HFFc6 (cell line): ENCODE measurements around the gene GAL. TPM values are rescaled to one million over a fixed set of nuclear protein-coding genes. Genes with fewer than 3 reads are reported as not detected.

Experiments
- DNase-seq: peaks from one replicate; pipeline ENCODE4 v3.0.0-alpha.2; 2018
- H3K27ac Mint-ChIP-seq: 2 replicates; pipeline ENCODE4 v1.8.0; 2020; ENCODE audit warnings: mild to moderate bottlenecking, mixed read lengths
- H3K27me3 Mint-ChIP-seq: 2 replicates; pipeline ENCODE4 v1.8.0; 2021; ENCODE audit warnings: mild to moderate bottlenecking, moderate library complexity, mixed read lengths; ENCODE audit not compliant: insufficient read depth
- H3K36me3 Mint-ChIP-seq: 2 replicates; pipeline ENCODE4 v1.8.0; 2021; ENCODE audit warnings: low read depth, mixed read lengths
- H3K4me1 Mint-ChIP-seq: 2 replicates; pipeline ENCODE4 v1.8.0; 2020; ENCODE audit warnings: low read depth, mixed read lengths
- H3K4me3 Mint-ChIP-seq: 2 replicates; pipeline ENCODE4 v1.8.0; 2020; ENCODE audit warnings: mild to moderate bottlenecking, moderate library complexity, mixed read lengths
- H3K9me3 Mint-ChIP-seq: 2 replicates; pipeline ENCODE4 v1.8.0; 2020; ENCODE audit warnings: mild to moderate bottlenecking, mixed read lengths
- total RNA-seq, 6 experiments: library from RNA; stranded (reverse); fragmentation: NEBNext Ultra II Directional; extraction: Animal tissue kit (Norgen Biotek cat#: 25700); gene quantifications; 2 replicates in 1 of 6; 3 replicates in 5 of 6; pipeline ENCODE4 v1.2.3, GENCODE V29; 2021
- TF ChIP-seq, protein P1 (sequence below): fragments of 200-600 bp; sonication (generic); IDR thresholded peaks from 2 replicates; pipeline ENCODE4 v1.5.0; 2021; ENCODE audit warnings: antibody characterized with exemption, mild to moderate bottlenecking

GAL gene
- total RNA-seq, 6 experiments from 2014 or later = 0.60 to 12.9 (median 1.0) TPM

DNA sequence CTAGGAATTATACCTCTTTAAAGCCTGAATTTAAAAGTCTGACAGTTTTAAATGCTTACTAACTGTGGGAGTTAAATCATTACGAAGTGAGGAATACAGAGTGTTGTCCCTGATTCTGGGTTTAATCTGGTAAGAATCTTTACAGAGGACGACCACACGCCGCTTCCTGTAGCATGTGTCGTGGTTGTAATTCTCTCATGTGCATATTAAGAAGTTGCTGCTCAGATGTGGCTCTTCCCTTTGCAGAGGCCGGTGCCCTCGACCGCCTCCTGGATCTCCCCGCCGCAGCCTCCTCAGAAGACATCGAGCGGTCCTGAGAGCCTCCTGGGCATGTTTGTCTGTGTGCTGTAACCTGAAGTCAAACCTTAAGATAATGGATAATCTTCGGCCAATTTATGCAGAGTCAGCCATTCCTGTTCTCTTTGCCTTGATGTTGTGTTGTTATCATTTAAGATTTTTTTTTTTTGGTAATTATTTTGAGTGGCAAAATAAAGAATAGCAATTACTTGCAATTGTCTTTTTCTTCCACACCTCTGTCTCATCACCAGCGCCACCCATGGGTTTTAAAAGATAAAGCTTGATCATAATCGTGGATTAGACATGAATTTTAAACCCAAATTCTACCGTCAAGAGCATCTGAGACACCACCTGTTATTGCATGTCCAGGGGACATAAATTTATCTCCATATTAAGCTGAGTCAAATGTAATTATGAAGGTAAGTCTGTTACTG lies 6.5 kb downstream of the GAL start:
- Mint-ChIP-seq H3K4me3 (no peak overlapping the region), H3K27ac (no peak overlapping the region), H3K9me3 (no peaks in the 10 kb centered on the region), H3K36me3 (no peaks in the 10 kb centered on the region), H3K4me1 (no peaks in the 10 kb centered on the region), H3K27me3 (peaks cover 43% of the 10 kb centered on the region)
- TF ChIP-seq, protein P1, sequence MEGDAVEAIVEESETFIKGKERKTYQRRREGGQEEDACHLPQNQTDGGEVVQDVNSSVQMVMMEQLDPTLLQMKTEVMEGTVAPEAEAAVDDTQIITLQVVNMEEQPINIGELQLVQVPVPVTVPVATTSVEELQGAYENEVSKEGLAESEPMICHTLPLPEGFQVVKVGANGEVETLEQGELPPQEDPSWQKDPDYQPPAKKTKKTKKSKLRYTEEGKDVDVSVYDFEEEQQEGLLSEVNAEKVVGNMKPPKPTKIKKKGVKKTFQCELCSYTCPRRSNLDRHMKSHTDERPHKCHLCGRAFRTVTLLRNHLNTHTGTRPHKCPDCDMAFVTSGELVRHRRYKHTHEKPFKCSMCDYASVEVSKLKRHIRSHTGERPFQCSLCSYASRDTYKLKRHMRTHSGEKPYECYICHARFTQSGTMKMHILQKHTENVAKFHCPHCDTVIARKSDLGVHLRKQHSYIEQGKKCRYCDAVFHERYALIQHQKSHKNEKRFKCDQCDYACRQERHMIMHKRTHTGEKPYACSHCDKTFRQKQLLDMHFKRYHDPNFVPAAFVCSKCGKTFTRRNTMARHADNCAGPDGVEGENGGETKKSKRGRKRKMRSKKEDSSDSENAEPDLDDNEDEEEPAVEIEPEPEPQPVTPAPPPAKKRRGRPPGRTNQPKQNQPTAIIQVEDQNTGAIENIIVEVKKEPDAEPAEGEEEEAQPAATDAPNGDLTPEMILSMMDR = peak; percentile 47
- no peak for DNase-seq

DNA sequence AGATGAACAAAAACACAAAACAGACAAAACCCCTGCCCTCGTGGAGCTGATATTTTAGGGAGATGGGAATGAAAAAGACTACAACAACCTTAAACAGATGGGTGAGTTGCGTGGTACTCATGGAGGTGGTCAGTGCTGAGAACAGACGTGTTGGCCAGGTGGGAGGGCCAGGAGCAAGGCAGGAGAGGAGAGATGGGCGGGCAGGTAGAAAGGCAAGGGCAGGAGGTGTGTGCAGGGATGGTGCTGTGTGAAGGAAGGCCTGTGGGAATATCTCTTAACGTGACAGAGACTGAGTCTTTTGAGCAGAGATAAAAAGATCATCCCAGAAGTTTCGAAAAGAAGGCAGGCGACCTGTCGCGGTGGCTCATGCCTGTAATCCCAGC lies 7.0 kb downstream of the GAL start:
- Mint-ChIP-seq H3K4me3 (no peak overlapping the region), H3K27me3 (peaks cover 40% of the 10 kb centered on the region), H3K36me3 (no peaks in the 10 kb centered on the region), H3K27ac (no peak overlapping the region), H3K9me3 (0 out of 2 replicates have a peak, but pooled peaks cover 1% of the 10 kb centered on the region), H3K4me1 (no peaks in the 10 kb centered on the region)
- DNase-seq = no peak
- TF ChIP-seq, protein P1 = no peak

DNA sequence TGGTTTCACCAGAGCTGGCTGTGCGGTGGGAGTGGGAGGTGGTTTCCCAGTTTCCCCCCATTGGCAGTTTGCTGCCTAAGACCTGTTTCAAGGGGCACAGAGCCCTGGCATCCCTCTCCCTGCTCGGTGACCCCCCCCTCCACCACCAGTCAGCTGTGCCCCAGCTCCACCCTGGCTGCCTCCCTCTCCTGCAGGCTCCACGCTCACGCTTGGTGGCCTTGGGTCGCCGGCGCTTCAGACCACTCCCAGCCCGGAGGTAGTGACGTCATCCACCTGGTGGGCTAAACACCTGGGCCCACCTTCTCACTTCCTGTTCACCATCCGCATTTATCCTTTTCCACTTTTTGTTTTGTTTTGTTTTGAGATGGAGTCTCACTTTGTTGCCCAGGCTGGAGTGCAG lies 7.8 kb downstream of the GAL start:
- H3K4me3 Mint-ChIP-seq = no peak overlapping the region
- H3K27me3 Mint-ChIP-seq = peaks cover 32% of the 10 kb centered on the region
- DNase-seq = no peak
- TF ChIP-seq, protein P1 = no peak
- H3K9me3 Mint-ChIP-seq = 0 out of 2 replicates have a peak, but pooled peaks cover 4% of the 10 kb centered on the region
- H3K4me1 Mint-ChIP-seq = no peaks in the 10 kb centered on the region
- H3K36me3 Mint-ChIP-seq = no peaks in the 10 kb centered on the region
- H3K27ac Mint-ChIP-seq = no peak overlapping the region

DNA sequence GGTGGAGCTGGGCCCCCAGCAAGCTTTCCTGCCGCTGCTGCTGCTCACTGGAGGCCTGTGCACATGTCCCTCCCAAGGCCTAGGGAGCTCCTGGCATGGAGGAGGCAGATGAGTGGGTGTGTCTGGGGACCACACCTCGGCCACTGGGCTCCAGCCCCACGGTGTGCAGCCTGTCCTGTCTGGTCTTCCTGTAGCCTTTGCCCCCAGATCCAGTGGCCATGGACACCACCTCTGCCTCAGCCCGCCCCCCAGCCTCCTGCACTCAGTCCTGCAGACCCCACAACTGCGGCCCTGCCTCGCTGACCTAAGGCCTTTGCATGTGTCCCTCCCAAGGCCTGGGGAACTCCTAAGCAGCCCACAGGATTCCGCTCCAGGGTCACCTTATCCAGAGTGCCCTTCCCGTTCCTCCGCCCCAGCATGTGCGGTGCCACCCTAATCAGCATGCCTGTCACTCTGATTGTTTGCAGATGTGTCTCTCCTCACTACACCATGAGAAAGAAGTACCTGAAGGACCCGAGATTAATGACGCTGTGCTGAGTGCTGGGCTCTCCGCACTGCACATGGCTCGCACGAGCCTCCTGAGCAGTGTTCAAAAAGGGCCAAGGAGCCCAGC lies 8.6 kb downstream of the GAL start:
- no peak overlapping the region for H3K4me3 Mint-ChIP-seq
- no peaks in the 10 kb centered on the region for H3K4me1 Mint-ChIP-seq
- H3K9me3 Mint-ChIP-seq = 0 out of 2 replicates have a peak, but pooled peaks cover 4% of the 10 kb centered on the region
- H3K36me3 Mint-ChIP-seq = no peaks in the 10 kb centered on the region
- no peak for DNase-seq
- TF ChIP-seq, protein P1 = no peak
- peaks cover 27% of the 10 kb centered on the region for H3K27me3 Mint-ChIP-seq
- no peak overlapping the region for H3K27ac Mint-ChIP-seq

DNA sequence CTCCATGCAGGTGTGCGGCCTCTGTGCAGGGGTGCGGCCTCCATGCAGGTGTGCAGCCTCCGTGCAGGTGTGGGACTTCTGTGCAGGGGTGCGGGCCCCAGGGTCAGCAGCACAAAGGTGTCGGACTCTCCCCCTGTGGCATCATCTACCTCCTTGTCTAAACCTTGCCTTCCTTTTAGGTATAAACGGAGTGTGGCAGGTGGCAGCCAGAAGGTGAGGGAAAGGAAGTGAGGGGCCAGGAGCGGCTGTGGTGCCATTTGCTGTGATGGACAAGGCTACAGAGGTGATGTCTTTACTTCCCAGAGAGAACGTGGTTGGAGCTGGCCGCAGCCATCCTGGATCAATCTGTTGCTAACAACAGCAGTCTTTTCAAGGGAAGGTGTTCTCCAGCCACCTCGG lies 9.1 kb downstream of the GAL start:
- no peaks in the 10 kb centered on the region for H3K36me3 Mint-ChIP-seq
- 0 out of 2 replicates have a peak, but pooled peaks cover 4% of the 10 kb centered on the region for H3K9me3 Mint-ChIP-seq
- TF ChIP-seq, protein P1 = no peak
- H3K27me3 Mint-ChIP-seq = peaks cover 22% of the 10 kb centered on the region
- no peak overlapping the region for H3K27ac Mint-ChIP-seq
- no peak for DNase-seq
- H3K4me3 Mint-ChIP-seq = no peak overlapping the region
- no peaks in the 10 kb centered on the region for H3K4me1 Mint-ChIP-seq
